ENCODE data around the gene PCSK5.

GRCh38 chr9:75850459-75851200 is 39.8 kb upstream of the PCSK5 start:
- no peak for TF ChIP-seq CTCF (IDR thresholded peaks at IDR 0.05; ENCODE audit: poor library complexity, severe bottlenecking)
- no peak for TF ChIP-seq MXI1 (conservative IDR thresholded peaks at IDR 0.05; ENCODE audit: poor library complexity, severe bottlenecking)
- TF ChIP-seq REST (IDR thresholded peaks at IDR 0.05; ENCODE audit: borderline replicate concordance) = no peak
- no peak for TF ChIP-seq POLR2AphosphoS5 (IDR thresholded peaks at IDR 0.05)
- no peak for TF ChIP-seq EZH2 (IDR thresholded peaks at IDR 0.05; ENCODE audit: borderline replicate concordance, insufficient read depth, low read length, poor library complexity, severe bottlenecking)
- no peak for TF ChIP-seq TAF1 (IDR thresholded peaks at IDR 0.05; ENCODE audit: low read depth)

Data from neural cell (in vitro differentiated cells).